HEK293T (cell line): Measurements from ENCODE around the gene GNAQ.

Source experiments
- CTCF ChIA-PET: fragments of 350-600 bp; formaldehyde crosslinking; extraction: SDS; loops from one replicate; lab custom pipeline; 2021; ENCODE audit warnings: antibody characterized with exemption, inconsistent platforms; lab: Yijun Ruan, JAX
- POLR2A ChIA-PET: fragments of 350-600 bp; formaldehyde crosslinking; extraction: SDS; loops from one replicate; lab custom pipeline; 2020; ENCODE audit warnings: antibody characterized with exemption, inconsistent platforms; lab: Yijun Ruan, JAX
- DNase-seq: peaks from one replicate; pipeline ENCODE4 v3.0.0; 2012; ENCODE audit warnings: mixed read lengths; ENCODE audit errors: extremely low spot score
- ARNT ChIP-seq: fragments of 450-650 bp; IDR thresholded peaks from 2 replicates; pipeline ENCODE4 v1.6.1; 2017; ENCODE audit warnings: mild to moderate bottlenecking
- BHLHE40 ChIP-seq: fragments of 450-650 bp; IDR thresholded peaks from 2 replicates; pipeline ENCODE4 v1.6.1; 2016; ENCODE audit warnings: mild to moderate bottlenecking, moderate library complexity, borderline replicate concordance
- CTBP1 ChIP-seq: fragments of 450-650 bp; IDR thresholded peaks from 2 replicates; pipeline ENCODE4 v1.6.1; 2016; ENCODE audit warnings: borderline replicate concordance
- ELF4 ChIP-seq: fragments of 450-650 bp; IDR thresholded peaks from 2 replicates; pipeline ENCODE4 v1.6.1; 2017; ENCODE audit warnings: antibody characterized with exemption
- FOXA1 ChIP-seq: fragments of 450-650 bp; IDR thresholded peaks from 2 replicates; pipeline ENCODE4 v1.6.1; 2016; ENCODE audit warnings: mild to moderate bottlenecking
- FOXK2 ChIP-seq: fragments of 450-650 bp; IDR thresholded peaks from 2 replicates; pipeline ENCODE4 v1.6.1; 2016; ENCODE audit warnings: mild to moderate bottlenecking
- FOXM1 ChIP-seq: fragments of 450-650 bp; IDR thresholded peaks from 2 replicates; pipeline ENCODE4 v1.6.1; 2017; ENCODE audit warnings: mild to moderate bottlenecking, borderline replicate concordance
- HDGF ChIP-seq: fragments of 450-650 bp; IDR thresholded peaks from 2 replicates; pipeline ENCODE4 v1.6.1; 2017; ENCODE audit warnings: antibody characterized with exemption, borderline replicate concordance
- L3MBTL2 ChIP-seq: fragments of 450-650 bp; conservative IDR thresholded peaks from 2 replicates; pipeline ENCODE4 v1.6.1; 2016; ENCODE audit warnings: mild to moderate bottlenecking
- LEF1 ChIP-seq: fragments of 450-650 bp; IDR thresholded peaks from 2 replicates; pipeline ENCODE4 v1.6.1; 2017; ENCODE audit warnings: mild to moderate bottlenecking, borderline replicate concordance
- NFRKB ChIP-seq: fragments of 450-650 bp; IDR thresholded peaks from 2 replicates; pipeline ENCODE4 v1.6.1; 2016; ENCODE audit warnings: mild to moderate bottlenecking, moderate library complexity
- SP1 ChIP-seq: fragments of 450-650 bp; IDR thresholded peaks from 2 replicates; pipeline ENCODE4 v1.6.1; 2017
- SUZ12 ChIP-seq: fragments of 450-650 bp; IDR thresholded peaks from 2 replicates; pipeline ENCODE4 v1.6.1; 2016; ENCODE audit warnings: mild to moderate bottlenecking
- TARDBP ChIP-seq: fragments of 450-650 bp; IDR thresholded peaks from 2 replicates; pipeline ENCODE4 v1.6.1; 2016
- ZNF384 ChIP-seq: fragments of 450-650 bp; IDR thresholded peaks from 2 replicates; pipeline ENCODE4 v1.6.1; 2016
- TF ChIP-seq, protein P1 (sequence below): fragments of 450-650 bp; IDR thresholded peaks from 2 replicates; pipeline ENCODE4 v1.6.1; 2016

Gene GNAQ

DNA sequence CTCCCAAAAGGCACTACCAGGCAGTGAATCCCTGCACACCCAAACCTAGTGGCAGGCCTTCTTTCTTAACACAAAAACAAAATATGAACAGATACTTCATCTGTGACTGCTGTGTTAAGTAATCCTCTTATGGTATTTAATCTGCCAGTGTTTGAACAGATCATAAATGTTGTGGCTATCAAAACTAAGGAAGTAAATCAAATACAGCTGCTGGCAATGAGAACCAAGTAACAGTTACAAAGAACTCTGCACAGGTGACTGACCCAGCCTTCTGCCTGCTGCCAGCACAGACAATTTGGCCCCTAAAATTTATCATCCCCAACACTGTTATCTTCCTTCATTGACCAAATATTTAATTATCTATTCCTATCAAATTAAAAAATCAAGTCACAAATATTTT lies 78.0 kb downstream of the GNAQ start:
- no peak for DNase-seq
- ChIA-PET POLR2A (no interaction called here), CTCF (no interaction called here)
- no peak for TF ChIP-seq FOXK2

DNA sequence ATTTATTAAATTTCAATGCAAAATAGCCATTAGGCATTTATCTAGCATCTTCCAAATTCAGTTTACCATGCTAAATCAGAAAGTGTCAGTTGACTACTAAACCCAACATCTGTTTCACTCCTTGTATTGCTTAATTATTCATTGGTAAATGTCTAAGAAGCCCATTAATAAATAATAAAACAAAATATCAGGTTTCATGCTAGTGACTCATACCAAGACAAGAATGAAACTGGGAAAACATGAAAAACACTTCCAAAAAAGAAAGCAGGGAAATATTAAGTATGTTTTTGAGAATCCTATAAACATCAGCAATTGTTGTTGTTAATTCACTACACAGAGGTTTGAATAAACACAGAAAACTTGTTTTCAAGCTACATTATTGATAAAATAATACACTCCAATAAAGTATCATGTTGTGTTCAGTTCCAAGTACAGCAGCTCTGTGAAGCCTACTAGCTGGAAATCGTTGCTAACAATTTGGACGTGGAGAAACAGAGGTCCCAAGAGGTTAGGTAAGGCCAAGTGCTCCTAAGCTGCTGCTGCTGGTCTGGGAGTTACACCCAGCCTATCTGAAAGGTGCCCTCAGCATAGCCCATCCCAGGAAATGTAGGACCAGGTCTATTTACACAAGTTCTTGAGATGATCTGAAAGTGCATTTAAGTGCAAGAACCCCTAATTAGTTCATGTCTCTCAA lies 78.8 kb downstream of the GNAQ start:
- ChIA-PET POLR2A (no interaction called here), CTCF (interaction anchor here (0.6 kb wide), 1 partner anchor 71 kb away, joined by 3 read pairs; no protein-coding TSS in a partner anchor)
- TF ChIP-seq FOXK2 = no peak
- TF ChIP-seq, protein P1, sequence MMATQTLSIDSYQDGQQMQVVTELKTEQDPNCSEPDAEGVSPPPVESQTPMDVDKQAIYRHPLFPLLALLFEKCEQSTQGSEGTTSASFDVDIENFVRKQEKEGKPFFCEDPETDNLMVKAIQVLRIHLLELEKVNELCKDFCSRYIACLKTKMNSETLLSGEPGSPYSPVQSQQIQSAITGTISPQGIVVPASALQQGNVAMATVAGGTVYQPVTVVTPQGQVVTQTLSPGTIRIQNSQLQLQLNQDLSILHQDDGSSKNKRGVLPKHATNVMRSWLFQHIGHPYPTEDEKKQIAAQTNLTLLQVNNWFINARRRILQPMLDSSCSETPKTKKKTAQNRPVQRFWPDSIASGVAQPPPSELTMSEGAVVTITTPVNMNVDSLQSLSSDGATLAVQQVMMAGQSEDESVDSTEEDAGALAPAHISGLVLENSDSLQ = no peak
- no peak for TF ChIP-seq ELF4
- no peak for TF ChIP-seq SP1
- no peak for TF ChIP-seq TARDBP
- TF ChIP-seq ZNF384 = no peak
- no peak for TF ChIP-seq NFRKB
- no peak for TF ChIP-seq HDGF
- no peak for TF ChIP-seq L3MBTL2
- no peak for TF ChIP-seq FOXA1
- no peak for TF ChIP-seq ARNT
- no peak for TF ChIP-seq BHLHE40
- no peak for TF ChIP-seq FOXM1
- no peak for TF ChIP-seq LEF1

DNA sequence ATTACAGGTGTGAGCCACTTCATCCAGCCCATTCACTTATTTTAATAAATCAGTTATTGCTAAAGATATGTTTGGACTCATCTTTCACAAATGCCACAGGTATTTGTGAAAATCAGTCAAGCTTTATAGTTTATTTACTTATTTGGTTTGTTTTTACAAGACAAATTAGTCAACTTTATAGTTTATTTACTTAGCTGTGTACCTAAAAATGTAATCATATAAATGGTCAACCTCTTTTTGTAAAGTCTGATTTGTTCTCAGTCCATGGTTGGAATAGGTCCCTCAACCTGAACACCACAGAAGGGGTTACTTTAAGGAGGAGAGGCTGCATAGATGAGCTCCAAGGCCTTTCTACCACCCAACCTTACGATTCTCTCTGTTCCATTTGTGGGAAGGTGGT lies 80.2 kb downstream of the GNAQ start:
- ChIA-PET POLR2A (no interaction called here), CTCF (interaction anchor here (0.7 kb wide), 1 partner anchor 496 kb away, joined by 3 read pairs; no protein-coding TSS in a partner anchor)
- TF ChIP-seq FOXK2 (no peak), L3MBTL2 (no peak), CTBP1 (no peak), SP1 (no peak), NFRKB (no peak)
- no peak for DNase-seq

More for the DNA sequence above, 78.8 kb downstream of the GNAQ start:
- no peak for DNase-seq

DNA sequence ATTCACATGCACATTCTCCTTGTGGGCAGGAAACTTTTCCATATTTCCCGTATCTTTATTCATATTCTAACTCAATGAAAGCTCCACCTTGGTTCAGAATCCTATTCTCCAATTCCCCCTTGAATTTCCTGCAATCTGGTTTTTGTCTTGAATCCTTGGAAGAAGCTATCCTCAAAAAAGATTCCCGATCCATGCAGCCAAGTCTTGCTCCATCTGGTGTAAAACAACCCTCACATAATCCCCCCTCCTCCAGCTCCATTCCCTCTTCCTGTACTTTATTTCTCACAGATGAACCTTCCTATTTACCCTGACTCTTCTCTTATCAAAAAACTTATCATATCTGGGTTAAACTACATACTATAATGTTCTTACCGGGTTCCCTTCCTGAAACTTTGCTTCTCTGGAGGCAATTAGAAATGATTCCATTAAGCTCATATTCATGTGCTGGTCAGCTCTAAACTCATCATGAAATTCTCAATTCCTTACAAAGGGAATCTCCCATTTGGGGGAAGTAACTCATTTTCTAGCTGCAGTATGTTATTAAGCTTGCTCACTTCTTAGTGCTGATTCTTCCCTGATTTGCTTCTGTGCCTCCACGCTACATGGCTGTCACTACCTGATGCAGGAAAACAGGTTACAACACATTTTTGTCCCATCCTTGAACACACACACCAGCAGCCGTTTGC lies 81.7 kb downstream of the GNAQ start:
- ChIA-PET POLR2A (no interaction called here), CTCF (no interaction called here)

DNA sequence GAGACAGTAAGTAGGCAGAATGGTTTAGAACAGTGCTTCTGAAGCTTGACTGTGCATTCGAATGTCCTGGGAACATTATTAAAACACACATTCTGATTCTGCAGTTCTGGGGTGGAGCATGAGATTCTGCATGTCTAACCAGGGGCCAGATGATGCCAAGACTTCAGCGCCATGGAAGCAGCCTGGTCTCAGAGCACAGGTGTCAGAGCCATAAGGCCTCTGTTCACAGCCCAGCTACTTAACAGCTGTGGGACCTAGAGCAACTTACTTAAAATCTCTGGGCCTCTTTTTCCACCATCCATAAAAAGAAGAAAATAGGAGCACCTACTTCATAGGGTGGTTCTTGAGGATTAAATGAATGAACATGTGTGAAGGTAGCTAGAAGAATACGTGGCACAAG lies 84.0 kb downstream of the GNAQ start:
- ChIA-PET POLR2A (no interaction called here), CTCF (no interaction called here)
- DNase-seq = no peak
- TF ChIP-seq NFRKB (no peak), TARDBP (no peak), FOXK2 (no peak), ARNT (no peak), FOXA1 (no peak)
- TF ChIP-seq, protein P1 = no peak

More for the DNA sequence above, 81.7 kb downstream of the GNAQ start:
- DNase-seq = no peak
- no peak for TF ChIP-seq LEF1
- no peak for TF ChIP-seq SP1
- no peak for TF ChIP-seq ARNT
- no peak for TF ChIP-seq CTBP1
- no peak for TF ChIP-seq FOXK2
- no peak for TF ChIP-seq HDGF
- no peak for TF ChIP-seq NFRKB
- no peak for TF ChIP-seq TARDBP
- no peak for TF ChIP-seq SUZ12
- no peak for TF ChIP-seq FOXA1
- no peak for TF ChIP-seq ZNF384

DNA sequence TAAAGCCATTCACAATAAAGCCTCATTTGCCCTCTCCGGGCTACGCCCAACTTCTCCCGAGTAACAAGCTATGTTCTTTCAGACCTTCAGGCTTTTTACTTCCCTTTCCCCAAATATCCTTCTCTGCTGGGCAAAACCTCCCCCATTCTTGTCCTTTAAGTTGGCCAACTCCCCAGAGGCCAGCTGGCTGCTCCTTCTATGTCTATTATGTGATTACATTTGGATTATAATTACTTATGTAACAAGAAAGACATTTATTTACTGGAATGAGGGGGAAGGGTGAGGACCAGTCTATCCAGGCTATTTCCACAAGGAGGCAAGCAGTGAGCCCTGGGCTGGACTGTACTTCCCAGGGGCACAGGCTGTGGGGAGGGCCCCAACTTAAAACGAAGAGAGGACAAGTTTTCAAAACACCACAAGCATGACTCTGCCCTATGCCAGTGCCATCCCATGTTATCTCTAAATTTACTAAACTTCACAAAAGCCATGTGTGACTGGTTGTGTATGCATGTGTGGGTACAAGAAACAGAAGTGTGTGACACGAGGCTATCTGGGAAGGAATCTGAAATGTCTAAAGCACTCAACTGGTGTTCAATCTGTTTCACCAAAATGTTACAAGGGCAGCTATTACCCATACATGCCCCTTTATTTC lies 84.5 kb downstream of the GNAQ start:
- TF ChIP-seq L3MBTL2 = no peak
- no peak for TF ChIP-seq FOXA1
- TF ChIP-seq, protein P1 = no peak
- no peak for TF ChIP-seq LEF1
- TF ChIP-seq NFRKB = no peak
- TF ChIP-seq ELF4 = no peak
- TF ChIP-seq FOXM1 = no peak
- TF ChIP-seq ZNF384 = no peak
- TF ChIP-seq SUZ12 = no peak
- TF ChIP-seq ARNT = no peak
- no peak for TF ChIP-seq HDGF
- TF ChIP-seq SP1 = no peak
- TF ChIP-seq BHLHE40 = no peak
- no peak for TF ChIP-seq FOXK2
- no peak for TF ChIP-seq CTBP1
- CTCF ChIA-PET = no interaction called here
- POLR2A ChIA-PET = no interaction called here
- DNase-seq = no peak
